ENCODE results near the gene CASP7.

DNA sequence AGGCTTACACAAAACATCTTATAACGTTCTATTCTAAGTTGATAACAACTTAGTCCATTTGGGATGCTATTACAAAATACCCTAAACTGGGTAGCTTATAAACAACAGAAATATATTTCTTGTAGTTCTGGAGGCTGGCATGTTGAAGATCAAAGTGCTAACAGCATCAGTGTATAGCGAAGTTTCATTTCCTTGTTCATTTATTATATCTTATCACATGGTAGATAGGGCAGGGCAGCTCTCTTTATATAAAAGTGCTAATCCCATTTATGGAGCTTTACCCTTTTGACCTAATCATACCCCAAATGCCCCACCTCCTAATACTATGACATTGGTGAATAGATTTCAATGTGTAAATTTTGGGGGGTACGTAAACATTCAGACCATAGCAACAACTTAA is 6.3 kb downstream of the CASP7 start:
- TF ChIP-seq, protein P1, sequence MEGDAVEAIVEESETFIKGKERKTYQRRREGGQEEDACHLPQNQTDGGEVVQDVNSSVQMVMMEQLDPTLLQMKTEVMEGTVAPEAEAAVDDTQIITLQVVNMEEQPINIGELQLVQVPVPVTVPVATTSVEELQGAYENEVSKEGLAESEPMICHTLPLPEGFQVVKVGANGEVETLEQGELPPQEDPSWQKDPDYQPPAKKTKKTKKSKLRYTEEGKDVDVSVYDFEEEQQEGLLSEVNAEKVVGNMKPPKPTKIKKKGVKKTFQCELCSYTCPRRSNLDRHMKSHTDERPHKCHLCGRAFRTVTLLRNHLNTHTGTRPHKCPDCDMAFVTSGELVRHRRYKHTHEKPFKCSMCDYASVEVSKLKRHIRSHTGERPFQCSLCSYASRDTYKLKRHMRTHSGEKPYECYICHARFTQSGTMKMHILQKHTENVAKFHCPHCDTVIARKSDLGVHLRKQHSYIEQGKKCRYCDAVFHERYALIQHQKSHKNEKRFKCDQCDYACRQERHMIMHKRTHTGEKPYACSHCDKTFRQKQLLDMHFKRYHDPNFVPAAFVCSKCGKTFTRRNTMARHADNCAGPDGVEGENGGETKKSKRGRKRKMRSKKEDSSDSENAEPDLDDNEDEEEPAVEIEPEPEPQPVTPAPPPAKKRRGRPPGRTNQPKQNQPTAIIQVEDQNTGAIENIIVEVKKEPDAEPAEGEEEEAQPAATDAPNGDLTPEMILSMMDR (IDR thresholded peaks at IDR 0.05) = no peak
- no peak for TF ChIP-seq POLR2A (IDR thresholded peaks at IDR 0.05)
